Choroid plexus epithelial cell (primary cell): ENCODE measurements around the gene RAB4B.
"Not testable (repeated sequence)": the region's sequence is repeated elsewhere in the genome, so short reads cannot be mapped to it uniquely, and the experiment has no call there.

Source experiments
- DNase-seq: peaks from one replicate; pipeline ENCODE4 v3.0.0-alpha.2; 2010; ENCODE audit warnings: low read depth
- H3K4me3 ChIP-seq: 2 replicates; pipeline ENCODE4 v1.5.1; 2011; ENCODE audit warnings: low read depth, mild to moderate bottlenecking, control low read depth, low read length, moderate library complexity
- TF ChIP-seq, protein P1 (sequence below): conservative IDR thresholded peaks from 2 replicates; pipeline ENCODE4 v1.5.1; 2011; ENCODE audit warnings: low read depth, mild to moderate bottlenecking, control low read depth, inconsistent platforms, low read length, moderate library complexity

The RAB4B gene

DNA sequence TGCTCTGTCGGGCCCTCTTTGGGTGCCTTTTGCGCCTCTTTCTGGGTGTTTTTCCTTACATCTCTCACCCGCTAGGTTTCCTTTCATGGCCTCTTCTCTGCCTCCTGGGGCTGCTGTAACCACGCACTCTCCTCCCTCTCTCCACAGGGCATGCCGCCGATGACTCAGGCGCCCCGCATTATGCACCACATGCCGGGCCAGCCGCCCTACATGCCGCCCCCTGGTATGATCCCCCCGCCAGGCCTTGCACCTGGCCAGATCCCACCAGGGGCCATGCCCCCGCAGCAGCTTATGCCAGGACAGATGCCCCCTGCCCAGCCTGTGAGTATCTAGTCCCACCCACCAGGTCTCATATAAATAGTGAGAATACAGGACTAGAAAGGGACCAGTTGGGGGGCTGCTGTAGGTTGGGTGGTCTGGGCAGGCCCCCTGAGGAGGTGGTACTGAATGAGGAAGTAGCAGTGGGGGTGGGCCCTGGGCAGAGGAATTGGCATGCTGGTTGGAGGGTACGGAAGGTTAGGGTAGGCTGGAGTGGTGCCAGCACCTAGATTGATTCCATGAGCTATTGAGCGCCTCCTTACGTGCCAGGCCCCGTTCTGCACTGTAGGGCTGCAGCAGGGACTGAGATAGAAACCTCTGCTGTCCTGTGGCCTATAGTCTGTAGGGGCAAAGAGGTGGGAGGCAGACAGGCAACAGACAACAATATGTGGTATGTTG, 15.1 kb upstream of the RAB4B start:
- TF ChIP-seq, protein P1, sequence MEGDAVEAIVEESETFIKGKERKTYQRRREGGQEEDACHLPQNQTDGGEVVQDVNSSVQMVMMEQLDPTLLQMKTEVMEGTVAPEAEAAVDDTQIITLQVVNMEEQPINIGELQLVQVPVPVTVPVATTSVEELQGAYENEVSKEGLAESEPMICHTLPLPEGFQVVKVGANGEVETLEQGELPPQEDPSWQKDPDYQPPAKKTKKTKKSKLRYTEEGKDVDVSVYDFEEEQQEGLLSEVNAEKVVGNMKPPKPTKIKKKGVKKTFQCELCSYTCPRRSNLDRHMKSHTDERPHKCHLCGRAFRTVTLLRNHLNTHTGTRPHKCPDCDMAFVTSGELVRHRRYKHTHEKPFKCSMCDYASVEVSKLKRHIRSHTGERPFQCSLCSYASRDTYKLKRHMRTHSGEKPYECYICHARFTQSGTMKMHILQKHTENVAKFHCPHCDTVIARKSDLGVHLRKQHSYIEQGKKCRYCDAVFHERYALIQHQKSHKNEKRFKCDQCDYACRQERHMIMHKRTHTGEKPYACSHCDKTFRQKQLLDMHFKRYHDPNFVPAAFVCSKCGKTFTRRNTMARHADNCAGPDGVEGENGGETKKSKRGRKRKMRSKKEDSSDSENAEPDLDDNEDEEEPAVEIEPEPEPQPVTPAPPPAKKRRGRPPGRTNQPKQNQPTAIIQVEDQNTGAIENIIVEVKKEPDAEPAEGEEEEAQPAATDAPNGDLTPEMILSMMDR: no peak
- H3K4me3 ChIP-seq: no peak overlapping the region
- DNase-seq: peak; percentile 41

DNA sequence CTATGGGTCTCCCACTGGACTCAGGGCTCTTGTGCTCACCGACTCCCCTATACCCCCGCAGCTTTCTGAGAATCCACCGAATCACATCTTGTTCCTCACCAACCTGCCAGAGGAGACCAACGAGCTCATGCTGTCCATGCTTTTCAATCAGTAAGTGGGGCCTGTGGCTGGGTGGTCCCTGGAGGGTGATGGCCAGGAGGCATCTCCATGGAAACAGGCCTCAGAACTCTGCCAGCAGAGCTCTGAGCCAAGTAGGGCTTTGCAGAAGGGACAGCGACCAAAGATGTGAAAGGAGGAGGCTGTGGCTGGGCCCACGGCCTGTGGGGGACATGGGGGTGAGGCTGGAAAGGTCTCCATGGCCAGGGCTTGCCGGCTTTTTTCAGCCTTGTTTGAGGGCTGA, 14.5 kb upstream of the RAB4B start:
- DNase-seq: no peak
- TF ChIP-seq, protein P1: no peak

DNA sequence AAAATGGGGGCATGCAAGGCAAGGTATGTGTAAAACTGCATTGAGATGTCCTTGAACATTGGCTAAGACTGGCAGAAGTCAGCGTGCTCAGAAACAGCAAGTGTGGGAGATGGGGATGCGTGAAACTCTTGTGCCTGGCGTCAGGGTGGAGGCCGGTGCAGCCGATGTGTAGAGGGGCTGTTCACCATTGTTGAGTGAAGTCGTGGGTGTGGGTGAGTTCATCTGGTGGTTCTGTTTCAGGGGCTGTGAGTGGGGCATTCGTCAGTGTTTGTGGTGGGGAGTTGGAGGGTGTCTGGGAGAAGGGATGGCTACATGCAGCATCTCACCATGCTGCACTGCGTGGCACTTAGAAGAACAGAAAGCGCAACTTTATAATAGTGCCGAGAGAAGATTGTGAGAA, 14.1 kb upstream of the RAB4B start:
- TF ChIP-seq, protein P1: no peak
- DNase-seq: no peak

More for the DNA sequence above, 14.5 kb upstream of the RAB4B start:
- no peak overlapping the region for H3K4me3 ChIP-seq

DNA sequence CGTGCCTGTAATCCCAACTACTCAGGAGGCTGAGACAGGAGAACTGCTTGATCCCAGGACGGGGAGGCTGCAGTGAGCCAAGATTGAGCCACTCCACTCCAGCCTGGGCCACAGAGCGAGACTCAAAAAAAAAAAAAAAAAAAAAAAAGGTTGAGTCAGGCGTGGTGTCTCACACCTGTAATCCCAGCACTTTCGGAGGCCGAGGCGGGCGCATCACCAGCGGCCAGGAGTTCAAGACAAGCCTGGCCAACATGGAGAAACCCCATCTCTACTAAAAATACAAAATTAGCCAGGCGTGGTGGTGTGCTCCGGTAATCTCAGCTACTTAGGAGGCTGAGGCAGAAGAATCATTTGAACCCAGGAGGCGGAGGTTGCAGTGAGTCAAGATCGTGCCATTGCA, 11.7 kb upstream of the RAB4B start:
- H3K4me3 ChIP-seq, DNase-seq: not testable (repeated sequence)

More for the DNA sequence above, 14.1 kb upstream of the RAB4B start:
- no peak overlapping the region for H3K4me3 ChIP-seq

DNA sequence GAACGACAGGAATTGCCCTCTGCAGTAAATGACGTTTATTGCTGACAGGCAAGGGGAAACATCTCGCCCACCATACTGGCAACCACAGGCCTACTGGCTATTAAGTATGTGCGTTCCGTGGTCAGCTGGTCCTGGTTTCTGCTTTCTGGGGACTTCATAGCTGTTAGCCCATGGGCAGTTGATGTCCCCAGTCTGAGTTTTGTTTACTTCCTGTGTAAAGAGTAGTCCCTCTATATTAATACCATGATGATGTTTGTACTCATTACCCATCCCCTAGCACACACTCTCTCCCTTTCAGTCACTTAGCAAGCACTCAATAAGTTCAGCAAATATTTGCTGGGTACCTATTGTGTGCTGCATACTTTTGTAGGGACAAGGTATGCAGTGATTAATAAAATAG, 9.2 kb upstream of the RAB4B start:
- no peak for DNase-seq
- H3K4me3 ChIP-seq: no peak overlapping the region
- TF ChIP-seq, protein P1: no peak

DNA sequence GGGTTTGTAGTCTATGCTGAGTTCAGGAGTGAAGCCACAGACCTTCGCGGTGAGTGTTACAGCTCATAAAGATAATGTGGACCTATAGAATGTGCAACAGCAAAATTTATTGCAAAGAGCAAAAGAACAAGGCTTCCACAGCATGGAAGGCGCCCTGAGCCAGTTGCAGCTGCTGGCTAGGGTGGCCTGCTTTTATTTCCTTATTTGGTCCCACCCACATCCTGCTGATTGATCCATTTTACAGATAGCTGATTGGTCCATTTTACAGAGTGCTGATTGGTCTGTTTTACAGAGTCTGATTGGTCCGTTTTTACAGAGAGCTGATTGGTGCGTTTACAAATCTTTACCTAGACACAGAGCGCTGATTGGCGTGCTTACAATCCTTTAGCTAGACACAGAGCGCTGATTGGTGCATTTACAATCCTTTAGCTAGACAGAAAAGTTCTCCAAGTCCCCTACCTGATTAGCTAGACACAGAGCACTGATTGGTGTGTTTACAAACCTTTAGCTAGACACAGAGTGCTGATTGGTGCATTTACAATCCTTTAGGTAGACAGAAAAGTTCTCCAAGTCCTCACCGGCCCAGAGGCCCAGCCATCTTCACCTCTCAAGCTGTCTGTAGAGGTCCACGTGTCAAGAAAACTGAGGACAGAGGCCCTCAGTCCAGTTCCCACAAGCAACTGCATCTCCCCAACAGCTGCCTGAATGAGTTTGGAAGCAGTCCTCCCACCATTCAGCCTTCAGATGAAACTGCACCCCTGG, 6.8 kb upstream of the RAB4B start:
- H3K4me3 ChIP-seq, DNase-seq: not testable (repeated sequence)

DNA sequence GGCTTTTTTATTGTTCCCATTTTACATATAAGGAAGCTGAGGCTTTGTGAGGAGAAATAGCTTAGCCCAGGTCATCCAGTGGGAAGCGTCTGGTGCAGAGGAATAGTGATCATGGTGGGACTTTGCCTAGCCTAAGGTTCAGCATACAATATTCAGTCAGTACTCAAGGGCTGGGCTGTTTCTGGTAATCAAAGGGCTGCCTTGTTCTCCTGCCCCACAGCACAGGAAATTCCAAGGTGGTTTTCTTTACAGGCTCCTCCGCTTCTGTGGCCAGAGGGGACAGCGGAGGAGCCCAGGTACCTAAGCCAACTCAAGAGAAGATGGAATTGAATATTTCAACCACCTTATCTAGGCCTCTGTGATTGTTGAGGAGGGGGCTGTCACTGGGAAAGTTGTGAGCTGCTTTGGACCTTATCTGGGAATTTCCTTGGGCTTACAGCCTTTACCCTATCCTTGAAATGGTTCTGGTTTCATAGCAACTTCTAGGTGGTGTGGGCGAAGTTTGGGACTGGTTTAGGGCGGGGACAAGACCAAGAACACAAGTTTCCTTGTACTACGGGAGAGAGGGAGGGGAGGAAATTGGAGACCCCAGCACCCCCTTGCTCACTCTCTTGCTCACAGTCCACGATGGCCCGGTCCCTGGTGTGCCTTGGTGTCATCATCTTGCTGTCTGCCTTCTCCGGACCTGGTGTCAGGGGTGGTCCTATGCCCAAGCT, 3.0 kb upstream of the RAB4B start, which contains the start of gene MIA:
Gene MIA (plus strand): TSS at position 606 of the 716 bp plus-strand sequence. CDS start 22 bp downstream, at position 628.
- H3K4me3 ChIP-seq: no peak within 1 kb of the TSS
- DNase-seq: no peak
- TF ChIP-seq, protein P1: no peak
